Vagina (tissue), 2 donors: Measurements from ENCODE around the gene DUS2. TPM values are rescaled to one million over a fixed set of nuclear protein-coding genes. Genes with fewer than 3 reads are reported as not detected.
"Not testable (repeated sequence)": the region's sequence is repeated elsewhere in the genome, so short reads cannot be mapped to it uniquely, and the experiment has no call there.

Source experiments
- DNase-seq, 2 donors: peaks; one replicate each; pipeline ENCODE4 v3.0.0-alpha.2; 2017; ENCODE audit errors: extremely low spot score in 2 of 2
- H3K27ac ChIP-seq: fragments of 200-600 bp; sonication (generic); one replicate; pipeline ENCODE4 v1.5.1; 2019
- H3K27me3 ChIP-seq: fragments of 200-600 bp; sonication (generic); one replicate; pipeline ENCODE4 v1.5.1; 2019
- H3K36me3 ChIP-seq, 2 donors: fragments of 200-600 bp; sonication (generic); one replicate each; pipeline ENCODE4 v1.5.1; 2017 to 2019
- H3K4me1 ChIP-seq: fragments of 200-600 bp; sonication (generic); one replicate; pipeline ENCODE4 v1.5.1; 2019
- H3K4me3 ChIP-seq, 2 donors: fragments of 200-600 bp; sonication (generic); 1 replicate in 1 of 2; 2 replicates in 1 of 2; pipeline ENCODE4 v1.5.1; 2016 to 2019
- H3K9me3 ChIP-seq: fragments of 200-600 bp; sonication (generic); one replicate; pipeline ENCODE4 v1.5.1; 2019
- POLR2A ChIP-seq, 2 donors: fragments of 450-650 bp; IDR thresholded peaks; one replicate each; pipeline ENCODE4 v1.6.1; 2017; ENCODE audit warnings: antibody characterized with exemption in 2 of 2, mild to moderate bottlenecking in 2 of 2, moderate library complexity in 2 of 2
- POLR2AphosphoS5 ChIP-seq, 2 donors: sonication (generic); formaldehyde crosslinking; IDR thresholded peaks; one replicate each; pipeline ENCODE4 v1.9.0; 2017; ENCODE audit warnings: antibody characterized with exemption in 2 of 2, mild to moderate bottlenecking in 2 of 2, low read depth in 1 of 2; ENCODE audit not compliant: insufficient read depth in 1 of 2
- intact Hi-C: fragments of 100-400 bp; cut with DNase I; formaldehyde crosslinking; loops from one replicate; pipeline ENCODE4 v1.15.1; 2023
- total RNA-seq: library from RNA; depleted of rRNA; stranded (reverse); fragments of >200 nt; gene quantifications from one replicate; pipeline ENCODE4 v1.2.3, GENCODE V29; 2016
- TF ChIP-seq, protein P1 (sequence below), 3 experiments: fragments of 450-650 bp in 2 of 3; fragments of 200-600 bp in 1 of 3; sonication (generic) in 1 of 3; IDR thresholded peaks; one replicate each; pipeline ENCODE4 v1.5.1; 2017 to 2019; ENCODE audit warnings: antibody characterized with exemption in 3 of 3, mild to moderate bottlenecking in 2 of 3, moderate library complexity in 2 of 3

Gene DUS2
- total RNA-seq, 1 donor from 2014 or later: 11.5 TPM

DNA sequence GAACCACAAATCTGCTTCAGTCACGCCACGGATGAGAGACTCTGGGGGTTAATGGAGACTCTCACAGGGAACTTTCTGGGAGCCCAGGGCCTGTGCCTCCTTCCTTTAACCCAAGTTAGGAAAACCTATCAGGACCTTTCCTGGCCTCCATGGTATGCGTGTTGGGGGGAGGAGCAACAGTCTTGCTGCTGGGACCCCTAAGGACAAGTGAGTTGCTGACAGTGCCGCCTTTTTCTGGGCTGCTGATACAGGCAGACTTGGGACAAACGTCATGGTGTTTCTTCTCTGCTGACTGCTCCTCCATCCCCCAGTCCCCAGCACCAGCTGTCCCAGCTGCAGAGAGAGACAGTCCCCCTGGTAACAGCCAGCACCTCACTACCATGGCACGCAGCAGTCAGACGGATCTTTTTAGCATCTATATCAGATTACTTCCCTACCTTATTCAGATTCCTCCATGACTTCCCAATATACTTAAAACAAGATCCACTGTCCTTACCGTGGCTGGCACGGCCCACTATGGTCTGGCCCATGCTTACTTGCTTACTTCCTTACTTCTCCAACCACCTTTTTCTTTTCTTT, 13.8 kb upstream of the DUS2 start:
- Histone ChIP-seq H3K4me3 (no peak overlapping the region), H3K9me3 (no peaks in the 10 kb centered on the region), H3K4me1 (no peaks in the 10 kb centered on the region), H3K27me3 (no peaks in the 10 kb centered on the region), H3K36me3 (no peaks in the 10 kb centered on the region), H3K27ac (no peak overlapping the region)
- no peak for DNase-seq
- intact Hi-C loops: no loop called here
- TF ChIP-seq POLR2AphosphoS5 (IDR thresholded peaks at IDR 0.05; ENCODE audit: insufficient read depth in 1 of 2, low read depth in 1 of 2): no peak
- TF ChIP-seq, protein P1, sequence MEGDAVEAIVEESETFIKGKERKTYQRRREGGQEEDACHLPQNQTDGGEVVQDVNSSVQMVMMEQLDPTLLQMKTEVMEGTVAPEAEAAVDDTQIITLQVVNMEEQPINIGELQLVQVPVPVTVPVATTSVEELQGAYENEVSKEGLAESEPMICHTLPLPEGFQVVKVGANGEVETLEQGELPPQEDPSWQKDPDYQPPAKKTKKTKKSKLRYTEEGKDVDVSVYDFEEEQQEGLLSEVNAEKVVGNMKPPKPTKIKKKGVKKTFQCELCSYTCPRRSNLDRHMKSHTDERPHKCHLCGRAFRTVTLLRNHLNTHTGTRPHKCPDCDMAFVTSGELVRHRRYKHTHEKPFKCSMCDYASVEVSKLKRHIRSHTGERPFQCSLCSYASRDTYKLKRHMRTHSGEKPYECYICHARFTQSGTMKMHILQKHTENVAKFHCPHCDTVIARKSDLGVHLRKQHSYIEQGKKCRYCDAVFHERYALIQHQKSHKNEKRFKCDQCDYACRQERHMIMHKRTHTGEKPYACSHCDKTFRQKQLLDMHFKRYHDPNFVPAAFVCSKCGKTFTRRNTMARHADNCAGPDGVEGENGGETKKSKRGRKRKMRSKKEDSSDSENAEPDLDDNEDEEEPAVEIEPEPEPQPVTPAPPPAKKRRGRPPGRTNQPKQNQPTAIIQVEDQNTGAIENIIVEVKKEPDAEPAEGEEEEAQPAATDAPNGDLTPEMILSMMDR (IDR thresholded peaks at IDR 0.05): no peak
- TF ChIP-seq POLR2A (IDR thresholded peaks at IDR 0.05): no peak

DNA sequence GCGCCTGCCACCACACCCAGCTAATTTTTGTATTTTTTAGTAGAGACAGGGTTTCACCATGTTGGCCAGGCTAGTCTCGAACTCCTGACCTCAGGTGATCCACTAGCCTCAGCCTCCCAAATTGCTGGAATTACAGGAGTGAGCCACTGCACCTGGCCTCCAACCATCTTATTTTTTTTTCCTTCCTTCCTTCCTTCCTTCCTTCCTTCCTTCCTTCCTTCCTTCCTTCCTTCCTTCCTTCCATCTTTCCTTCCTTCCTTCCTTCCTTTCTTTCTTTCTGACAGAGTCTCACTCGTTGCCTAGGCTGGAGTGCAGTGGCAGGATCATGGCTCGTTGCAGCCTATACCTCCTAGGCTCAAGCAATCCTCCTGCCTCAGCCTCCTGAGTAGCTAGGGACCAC, 13.2 kb upstream of the DUS2 start:
- H3K36me3 ChIP-seq, DNase-seq, H3K27ac ChIP-seq, H3K4me1 ChIP-seq, intact Hi-C loops, H3K9me3 ChIP-seq, H3K4me3 ChIP-seq, H3K27me3 ChIP-seq: not testable (repeated sequence)

DNA sequence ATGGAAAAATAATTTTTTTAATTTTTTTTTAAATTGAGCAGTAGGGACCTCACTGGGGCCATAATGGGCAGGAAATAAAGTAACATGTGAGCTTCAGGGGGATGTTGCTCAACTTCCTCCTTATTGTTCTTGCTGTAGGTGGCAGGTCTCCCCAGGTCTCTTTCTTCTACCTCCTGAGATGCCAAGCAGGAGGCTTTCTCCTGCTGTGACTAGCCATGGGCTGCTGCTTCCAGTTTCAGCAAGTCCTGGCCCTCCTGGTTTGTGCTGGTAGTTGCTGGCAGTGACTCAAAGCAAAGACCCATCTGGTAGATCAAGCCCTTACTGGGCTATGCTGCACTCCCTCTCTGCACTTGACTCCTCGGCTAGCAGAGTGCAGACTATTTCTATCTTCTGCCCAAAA, 9.6 kb upstream of the DUS2 start:
- Histone ChIP-seq H3K4me1 (no peaks in the 10 kb centered on the region), H3K4me3 (no peak overlapping the region), H3K27me3 (no peaks in the 10 kb centered on the region), H3K36me3 (no peaks in the 10 kb centered on the region), H3K27ac (peak overlapping the region; percentile 17), H3K9me3 (no peaks in the 10 kb centered on the region)
- TF ChIP-seq POLR2AphosphoS5 (IDR thresholded peaks at IDR 0.05; ENCODE audit: insufficient read depth in 1 of 2, low read depth in 1 of 2): peak in 1 of 2 donors; percentile 53
- TF ChIP-seq, protein P1 (IDR thresholded peaks at IDR 0.05): no peak
- DNase-seq: no peak
- intact Hi-C loops: no loop called here

DNA sequence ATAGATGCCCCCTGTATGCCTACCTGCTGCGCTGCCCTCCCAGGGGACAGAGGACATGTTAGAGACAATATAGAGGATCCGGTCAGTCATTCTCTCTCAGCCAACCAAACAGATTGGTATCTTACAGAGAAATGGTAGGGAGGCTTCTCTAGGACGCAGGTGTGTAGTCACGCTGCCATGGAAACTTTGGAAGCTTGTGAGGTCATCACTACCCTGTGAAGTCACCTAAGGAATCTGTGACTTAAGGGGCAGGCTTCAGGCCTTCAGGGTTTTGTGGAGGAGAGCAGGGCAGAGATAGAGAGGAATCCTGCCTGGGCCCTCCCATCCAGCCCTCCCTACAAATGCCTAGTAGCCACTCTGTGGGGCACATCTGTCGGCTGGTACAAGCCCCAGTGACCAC, 7.4 kb upstream of the DUS2 start, which contains the start of gene DPEP2NB:
Gene DPEP2NB (minus strand): TSS at position 231 of the 400 bp plus-strand sequence. CDS start 141 bp downstream, at position 90.
- no peak within 1 kb of the TSS for H3K4me3 ChIP-seq
- H3K9me3 ChIP-seq: no peaks in the 10 kb centered on the region
- intact Hi-C loops: no loop called here
- no peak for DNase-seq
- no peaks in the 10 kb centered on the region for H3K27me3 ChIP-seq
- H3K27ac ChIP-seq: no peak within 1 kb of the TSS
- H3K36me3 ChIP-seq: no peaks in the 10 kb centered on the region
- no peaks in the 10 kb centered on the region for H3K4me1 ChIP-seq
- no peak for TF ChIP-seq POLR2A (IDR thresholded peaks at IDR 0.05)
- TF ChIP-seq, protein P1 (IDR thresholded peaks at IDR 0.05): no peak
- no peak for TF ChIP-seq POLR2AphosphoS5 (IDR thresholded peaks at IDR 0.05; ENCODE audit: insufficient read depth in 1 of 2, low read depth in 1 of 2)

DNA sequence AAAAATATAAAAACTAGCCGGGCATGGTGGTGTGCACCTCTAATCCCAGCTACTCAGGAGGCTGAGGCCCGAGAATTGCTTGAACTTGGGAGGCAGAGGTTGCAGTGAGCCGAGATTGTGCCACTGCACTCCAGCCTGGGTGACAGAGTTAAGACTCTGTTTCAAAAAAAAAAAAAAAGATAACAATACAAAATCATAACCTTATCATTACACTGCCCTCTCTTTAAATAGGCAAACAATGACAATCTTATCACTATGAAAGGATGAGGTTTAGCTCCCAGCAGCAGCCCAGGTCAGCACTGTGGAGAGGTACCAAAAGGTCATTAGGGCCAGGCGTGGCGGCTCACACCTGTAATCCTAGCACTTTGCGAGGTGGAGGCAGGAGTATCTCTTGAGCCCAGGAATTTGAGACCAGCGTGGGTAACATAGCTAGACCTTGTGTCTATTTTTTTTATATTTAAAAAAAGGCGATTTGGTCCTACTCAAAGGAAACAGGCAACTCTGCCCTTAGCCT, 3.9 kb upstream of the DUS2 start:
- no peak for TF ChIP-seq POLR2AphosphoS5 (IDR thresholded peaks at IDR 0.05; ENCODE audit: insufficient read depth in 1 of 2, low read depth in 1 of 2)
- TF ChIP-seq POLR2A (IDR thresholded peaks at IDR 0.05): no peak
- TF ChIP-seq, protein P1 (IDR thresholded peaks at IDR 0.05): no peak
- H3K9me3 ChIP-seq: no peaks in the 10 kb centered on the region
- no peak overlapping the region for H3K4me3 ChIP-seq
- H3K36me3 ChIP-seq: peaks cover 0 to 7% of the 10 kb centered on the region in 2 donors
- no peaks in the 10 kb centered on the region for H3K27me3 ChIP-seq
- H3K27ac ChIP-seq: no peak overlapping the region
- no peak for DNase-seq
- peaks cover 21% of the 10 kb centered on the region for H3K4me1 ChIP-seq
- intact Hi-C loops: no loop called here
